GM10266 (cell line): Measurements from ENCODE around the gene TMBIM1.

Experiments
- DNase-seq: peaks from one replicate; pipeline ENCODE4 v3.0.0; 2012; ENCODE audit errors: extremely low spot score
- CTCF ChIP-seq: IDR thresholded peaks from 2 replicates; pipeline ENCODE4 v1.5.1; 2012; ENCODE audit warnings: mild to moderate bottlenecking, low read depth; ENCODE audit not compliant: control insufficient read depth, insufficient read depth; ENCODE audit errors: missing control alignments

TMBIM1 gene

GRCh38 chr2:218256612-218257350 is 35.5 kb downstream of the TMBIM1 start:
- TF ChIP-seq CTCF, result no peak
- DNase-seq, result no peak

- DNase-seq, result no peak
These were observed 36.9 kb downstream of the TMBIM1 start for GRCh38 chr2:218255446-218255845.

GRCh38 chr2:218253232-218253625 is 39.1 kb downstream of the TMBIM1 start:
- no peak for DNase-seq
- TF ChIP-seq CTCF, result no peak

More at GRCh38 chr2:218255446-218255845, 36.9 kb downstream of the TMBIM1 start:
- TF ChIP-seq CTCF, result no peak

- DNase-seq, result no peak
- TF ChIP-seq CTCF, result no peak
These were observed 39.6 kb downstream of the TMBIM1 start for GRCh38 chr2:218252509-218253231.

- no peak for DNase-seq
These were observed 42.6 kb downstream of the TMBIM1 start for GRCh38 chr2:218249691-218250090.

GRCh38 chr2:218245214-218245613 is 47.1 kb downstream of the TMBIM1 start:
- TF ChIP-seq CTCF, result no peak
- DNase-seq, result no peak

More at GRCh38 chr2:218249691-218250090, 42.6 kb downstream of the TMBIM1 start:
- no peak for TF ChIP-seq CTCF

- DNase-seq, result no peak
- no peak for TF ChIP-seq CTCF
These were observed 47.6 kb downstream of the TMBIM1 start for GRCh38 chr2:218244665-218245064.
